Endothelial cell of umbilical vein (primary cell): ENCODE results near the gene RNF150.

Experiments used
- EZH2 ChIP-seq: IDR thresholded peaks from 2 replicates; pipeline ENCODE4 v1.6.1; 2012; ENCODE audit warnings: borderline replicate concordance, low read depth, mild to moderate bottlenecking, moderate library complexity, low read length, inconsistent platforms; ENCODE audit not compliant: severe bottlenecking
- FOS ChIP-seq: IDR thresholded peaks from 2 replicates; pipeline ENCODE4 v1.6.1; 2011; ENCODE audit warnings: mild to moderate bottlenecking, low read length, moderate library complexity, borderline replicate concordance; ENCODE audit not compliant: insufficient read depth
- GATA2 ChIP-seq: IDR thresholded peaks from 2 replicates; pipeline ENCODE4 v1.7.0; 2011; ENCODE audit warnings: low read depth, mild to moderate bottlenecking, moderate library complexity, mixed read lengths, low read length; ENCODE audit not compliant: insufficient read length, insufficient read depth
- POLR2A ChIP-seq: IDR thresholded peaks from 2 replicates; pipeline ENCODE4 v1.6.1; 2012; ENCODE audit warnings: low read depth, mild to moderate bottlenecking, control low read depth, low read length
- TF ChIP-seq, protein P1 (sequence below), 2 donors: IDR thresholded peaks; 1 replicate in 1 of 2; 2 replicates in 1 of 2; pipeline ENCODE4 v1.5.1; 2011; ENCODE audit warnings: low read length in 2 of 2, mild to moderate bottlenecking in 2 of 2, moderate library complexity in 2 of 2, control low read depth in 1 of 2, inconsistent platforms in 1 of 2, low read depth in 1 of 2; ENCODE audit not compliant: insufficient read depth in 1 of 2; ENCODE audit errors: extremely low read depth in 1 of 2

DNA sequence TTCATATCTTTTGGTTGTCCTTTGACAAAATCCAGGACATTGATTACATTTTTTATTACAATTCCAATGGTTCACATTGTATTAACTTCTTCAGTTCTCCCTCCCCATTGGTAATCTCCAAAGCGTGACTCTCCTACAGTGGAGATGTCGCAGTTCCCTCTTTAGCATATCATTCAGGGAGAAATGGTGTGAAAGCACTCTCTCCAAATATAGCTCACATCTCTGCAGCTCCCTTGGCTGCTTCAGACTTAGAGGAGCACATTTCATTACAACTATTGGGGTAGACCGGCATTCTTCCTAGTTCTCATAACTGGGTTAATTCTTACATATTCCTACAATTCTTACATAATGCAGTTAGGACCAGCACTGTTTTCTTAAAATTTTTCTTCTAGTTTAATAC, 25.3 kb downstream of the RNF150 start:
- no peak for TF ChIP-seq EZH2
- TF ChIP-seq, protein P1, sequence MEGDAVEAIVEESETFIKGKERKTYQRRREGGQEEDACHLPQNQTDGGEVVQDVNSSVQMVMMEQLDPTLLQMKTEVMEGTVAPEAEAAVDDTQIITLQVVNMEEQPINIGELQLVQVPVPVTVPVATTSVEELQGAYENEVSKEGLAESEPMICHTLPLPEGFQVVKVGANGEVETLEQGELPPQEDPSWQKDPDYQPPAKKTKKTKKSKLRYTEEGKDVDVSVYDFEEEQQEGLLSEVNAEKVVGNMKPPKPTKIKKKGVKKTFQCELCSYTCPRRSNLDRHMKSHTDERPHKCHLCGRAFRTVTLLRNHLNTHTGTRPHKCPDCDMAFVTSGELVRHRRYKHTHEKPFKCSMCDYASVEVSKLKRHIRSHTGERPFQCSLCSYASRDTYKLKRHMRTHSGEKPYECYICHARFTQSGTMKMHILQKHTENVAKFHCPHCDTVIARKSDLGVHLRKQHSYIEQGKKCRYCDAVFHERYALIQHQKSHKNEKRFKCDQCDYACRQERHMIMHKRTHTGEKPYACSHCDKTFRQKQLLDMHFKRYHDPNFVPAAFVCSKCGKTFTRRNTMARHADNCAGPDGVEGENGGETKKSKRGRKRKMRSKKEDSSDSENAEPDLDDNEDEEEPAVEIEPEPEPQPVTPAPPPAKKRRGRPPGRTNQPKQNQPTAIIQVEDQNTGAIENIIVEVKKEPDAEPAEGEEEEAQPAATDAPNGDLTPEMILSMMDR (IDR thresholded peaks at IDR 0.05; ENCODE audit: extremely low read depth in 1 of 2, insufficient read depth in 1 of 2, low read depth in 1 of 2, low read length in 2 of 2) = no peak
- TF ChIP-seq FOS = no peak
- no peak for TF ChIP-seq POLR2A
- TF ChIP-seq GATA2 = no peak
